LNCaP clone FGC (cell line): ENCODE measurements around the gene CDR2.
A peak's percentile ranks its signal among the peaks of the same experiment; 100 is the strongest.

ENCODE experiments used
- DNase-seq: peaks from one replicate; pipeline ENCODE4 v3.0.0-alpha.2; 2011; ENCODE audit warnings: low read depth
- H3K4me3 ChIP-seq: 2 replicates; pipeline ENCODE4 v1.5.1; 2011; ENCODE audit warnings: mild to moderate bottlenecking, low read depth, low read length, control low read depth
- TF ChIP-seq, protein P1 (sequence below): IDR thresholded peaks from 2 replicates; pipeline ENCODE4 v1.5.1; 2012; ENCODE audit warnings: mild to moderate bottlenecking; ENCODE audit not compliant: control insufficient read depth, insufficient read depth; ENCODE audit errors: extremely low read depth

Gene CDR2

DNA sequence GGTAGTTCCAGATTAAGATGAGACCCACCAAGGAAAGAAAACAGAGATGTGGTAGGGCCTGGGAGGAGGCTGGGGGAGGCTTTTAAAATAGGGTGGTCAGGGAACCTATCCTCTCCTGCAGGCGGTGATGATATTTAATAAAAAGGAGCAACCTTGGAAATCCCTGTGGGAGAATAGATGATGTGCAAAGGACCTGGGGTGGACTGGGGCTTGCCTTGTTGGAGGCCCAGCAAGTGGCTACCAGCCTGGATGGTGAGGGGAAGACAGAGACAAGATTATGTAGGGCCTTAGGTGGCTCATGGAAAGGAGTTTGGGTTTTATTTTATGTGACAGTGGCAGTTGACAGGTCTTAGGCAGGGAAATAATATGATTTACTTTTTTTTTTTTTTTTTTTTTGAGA is 75.4 kb downstream of the CDR2 start:
- H3K4me3 ChIP-seq: peak overlapping the region; percentile 92
- TF ChIP-seq, protein P1, sequence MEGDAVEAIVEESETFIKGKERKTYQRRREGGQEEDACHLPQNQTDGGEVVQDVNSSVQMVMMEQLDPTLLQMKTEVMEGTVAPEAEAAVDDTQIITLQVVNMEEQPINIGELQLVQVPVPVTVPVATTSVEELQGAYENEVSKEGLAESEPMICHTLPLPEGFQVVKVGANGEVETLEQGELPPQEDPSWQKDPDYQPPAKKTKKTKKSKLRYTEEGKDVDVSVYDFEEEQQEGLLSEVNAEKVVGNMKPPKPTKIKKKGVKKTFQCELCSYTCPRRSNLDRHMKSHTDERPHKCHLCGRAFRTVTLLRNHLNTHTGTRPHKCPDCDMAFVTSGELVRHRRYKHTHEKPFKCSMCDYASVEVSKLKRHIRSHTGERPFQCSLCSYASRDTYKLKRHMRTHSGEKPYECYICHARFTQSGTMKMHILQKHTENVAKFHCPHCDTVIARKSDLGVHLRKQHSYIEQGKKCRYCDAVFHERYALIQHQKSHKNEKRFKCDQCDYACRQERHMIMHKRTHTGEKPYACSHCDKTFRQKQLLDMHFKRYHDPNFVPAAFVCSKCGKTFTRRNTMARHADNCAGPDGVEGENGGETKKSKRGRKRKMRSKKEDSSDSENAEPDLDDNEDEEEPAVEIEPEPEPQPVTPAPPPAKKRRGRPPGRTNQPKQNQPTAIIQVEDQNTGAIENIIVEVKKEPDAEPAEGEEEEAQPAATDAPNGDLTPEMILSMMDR: no peak
- no peak for DNase-seq

DNA sequence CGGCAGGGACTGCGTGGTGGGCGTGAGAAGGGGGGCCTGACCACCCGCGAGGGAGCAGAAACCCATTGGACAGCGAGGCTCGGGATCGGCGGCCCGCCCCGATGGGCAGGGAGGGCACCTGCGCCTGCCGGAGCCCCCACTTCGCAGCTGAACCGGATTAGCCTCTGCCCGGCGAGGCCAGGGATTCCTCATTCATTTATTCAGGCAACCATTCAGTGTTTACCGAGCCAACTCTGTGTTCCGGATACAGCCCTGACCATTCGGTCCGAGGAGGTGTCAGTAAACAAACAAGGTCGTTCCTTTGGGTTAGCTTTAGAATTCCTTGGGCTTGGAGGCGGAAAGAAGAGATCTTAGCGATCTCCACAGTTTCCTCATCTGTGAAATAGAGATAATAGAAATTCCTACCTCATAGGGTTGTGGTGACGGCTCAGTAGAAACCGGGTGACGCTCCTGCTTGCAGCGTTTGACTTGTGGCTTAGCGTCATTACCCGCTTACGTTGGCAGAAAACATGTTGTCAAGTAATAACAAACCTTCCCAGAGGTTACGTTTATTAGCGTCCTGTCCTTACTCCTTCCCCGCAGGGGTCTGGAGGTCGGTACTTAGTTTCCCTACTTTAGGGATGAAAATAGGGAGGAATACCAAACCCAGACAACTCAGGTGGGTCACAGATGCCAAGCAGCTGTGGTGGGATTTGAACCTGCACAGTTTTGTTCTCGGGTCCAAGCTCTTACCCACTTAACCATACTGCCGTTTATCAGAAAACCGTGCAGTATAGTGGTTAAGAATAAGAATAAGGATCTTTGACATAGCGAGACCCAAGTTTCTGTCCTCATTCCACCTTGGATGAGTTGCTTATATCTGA is 76.3 kb downstream of the CDR2 start:
- TF ChIP-seq, protein P1: no peak
- DNase-seq: peak; percentile 80

DNA sequence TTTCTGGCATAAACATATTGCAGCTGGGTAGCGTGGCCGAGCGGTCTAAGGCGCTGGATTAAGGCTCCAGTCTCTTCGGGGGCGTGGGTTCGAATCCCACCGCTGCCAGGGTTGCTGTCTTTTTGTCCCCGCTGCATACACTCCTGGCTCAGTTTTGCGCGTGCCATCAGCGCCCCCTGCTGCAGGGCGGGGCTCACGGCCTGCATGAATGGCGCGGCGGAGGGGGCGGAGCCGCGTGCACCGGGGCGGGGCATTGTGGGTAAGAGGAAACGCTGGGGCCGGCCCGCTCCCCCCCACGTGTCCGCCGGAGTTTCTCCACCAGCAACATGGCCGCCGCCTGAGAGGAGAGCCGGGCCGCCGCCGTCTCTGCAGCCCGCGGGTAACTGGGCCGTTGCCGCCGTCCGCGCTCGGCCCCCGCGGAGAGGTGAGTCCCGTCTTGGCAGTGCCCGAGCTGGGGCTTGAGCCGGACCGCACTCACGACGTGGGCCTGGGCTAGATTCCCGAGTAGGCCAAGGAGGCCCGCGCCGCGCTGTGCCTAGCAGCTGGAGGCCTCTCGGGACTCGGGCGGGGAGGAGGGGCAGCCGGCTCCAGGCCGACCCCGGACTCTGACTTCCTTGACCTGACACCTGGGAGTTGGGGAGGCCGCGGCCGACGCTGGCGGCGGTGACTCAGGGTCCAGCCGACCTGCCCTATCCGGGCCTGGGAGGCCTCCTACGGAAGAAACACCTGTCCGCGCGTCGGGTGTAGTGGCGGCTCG is 77.1 kb downstream of the CDR2 start, which contains the start of gene POLR3E:
POLR3E (plus strand) TSS at position 296 of the 757 bp plus-strand sequence. CDS start 5,560 bp downstream, outside the sequence.
- peak within 1 kb of the TSS; percentile 92 for H3K4me3 ChIP-seq
- peak; percentile 87 for DNase-seq
- TF ChIP-seq, protein P1: peak; percentile 98

More for the DNA sequence above, 76.3 kb downstream of the CDR2 start:
- H3K4me3 ChIP-seq: peak overlapping the region; percentile 92

DNA sequence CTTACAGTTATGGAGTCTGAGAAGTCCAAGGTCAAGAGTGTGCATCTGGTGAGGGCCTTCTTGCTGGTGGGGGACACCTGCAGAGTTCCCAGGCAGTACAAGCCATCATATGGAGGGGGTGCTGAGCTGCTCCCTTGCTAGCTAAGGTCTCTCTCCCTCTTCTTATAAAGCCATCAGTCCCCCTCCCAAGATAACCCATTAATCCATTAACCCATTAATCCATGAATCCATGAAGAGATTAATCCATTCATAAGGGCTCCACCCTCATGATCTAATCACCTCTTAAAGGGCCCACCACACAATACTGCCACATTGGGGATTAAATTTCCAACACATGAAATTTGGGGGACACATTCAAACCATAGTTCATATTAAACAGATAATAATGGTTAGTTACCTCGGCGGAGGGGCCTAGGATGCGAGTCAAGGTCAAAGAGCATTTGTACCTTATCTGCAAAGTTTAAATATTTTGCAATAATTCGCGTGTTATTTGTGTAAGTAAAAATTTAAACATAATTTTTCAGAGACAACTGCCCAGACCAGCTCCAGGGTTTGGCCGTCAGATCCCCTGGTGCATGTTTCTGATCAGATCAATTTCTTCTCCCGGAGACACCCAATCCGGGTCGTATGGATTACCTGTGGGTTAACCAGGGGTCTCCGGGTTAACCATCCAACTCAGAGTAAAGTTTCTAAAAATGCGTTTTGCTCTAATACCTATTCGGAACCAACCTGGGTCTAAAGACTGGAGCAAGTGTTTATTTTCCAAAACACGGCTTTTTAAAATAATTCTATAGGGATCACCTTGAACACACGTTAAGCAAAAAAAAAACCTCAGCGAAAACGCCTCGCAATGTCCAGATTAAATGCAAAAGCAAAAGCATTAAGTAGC is 78.0 kb downstream of the CDR2 start:
- TF ChIP-seq, protein P1: no peak
- peak overlapping the region; percentile 62 for H3K4me3 ChIP-seq
- DNase-seq: no peak
